Superior temporal gyrus (tissue), 1 donor: ENCODE data around the gene DEFB124.

ENCODE experiments used
- DNase-seq: peaks from one replicate; pipeline ENCODE4 v3.0.0-alpha.2; 2016; ENCODE audit errors: extremely low spot score

The DEFB124 gene

DNA sequence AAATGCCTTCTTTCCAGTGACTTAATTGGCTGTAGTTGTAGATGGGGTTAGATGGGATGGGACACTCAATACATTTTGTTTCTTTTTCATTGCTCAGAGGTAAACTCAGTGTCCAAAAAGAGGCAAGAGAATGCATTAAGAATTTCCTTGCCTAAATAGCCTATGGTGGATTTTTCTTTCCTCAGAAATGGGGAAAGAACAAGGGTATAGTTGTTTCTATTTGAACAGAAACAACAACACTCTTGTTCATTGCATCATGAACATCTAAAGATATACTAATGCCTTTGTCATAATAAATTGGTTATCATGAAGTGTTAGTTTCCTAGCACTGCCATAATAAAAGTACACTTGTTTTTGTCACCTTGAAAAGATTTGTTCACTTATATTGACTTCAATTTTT lies 49.1 kb downstream of the DEFB124 start:
- DNase-seq: no peak

DNA sequence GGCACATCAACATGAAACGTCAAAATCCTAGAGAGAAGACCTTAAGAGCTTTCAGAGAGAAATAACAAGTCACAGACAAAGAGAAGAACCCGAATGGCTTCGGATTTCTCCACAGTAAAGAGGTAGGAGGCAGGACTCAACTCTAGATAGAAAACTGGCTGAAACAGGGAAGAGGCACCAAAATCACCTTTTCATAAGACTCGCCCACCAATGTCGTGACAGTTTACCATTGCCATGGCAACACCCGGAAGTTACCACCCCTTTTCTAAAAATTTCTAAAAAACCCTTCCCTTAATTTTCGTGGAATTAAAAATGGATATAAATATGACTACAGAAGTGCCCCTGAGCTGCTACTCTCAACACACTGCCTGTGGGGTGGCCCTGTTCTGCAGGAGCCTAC lies 56.6 kb downstream of the DEFB124 start:
- no peak for DNase-seq

DNA sequence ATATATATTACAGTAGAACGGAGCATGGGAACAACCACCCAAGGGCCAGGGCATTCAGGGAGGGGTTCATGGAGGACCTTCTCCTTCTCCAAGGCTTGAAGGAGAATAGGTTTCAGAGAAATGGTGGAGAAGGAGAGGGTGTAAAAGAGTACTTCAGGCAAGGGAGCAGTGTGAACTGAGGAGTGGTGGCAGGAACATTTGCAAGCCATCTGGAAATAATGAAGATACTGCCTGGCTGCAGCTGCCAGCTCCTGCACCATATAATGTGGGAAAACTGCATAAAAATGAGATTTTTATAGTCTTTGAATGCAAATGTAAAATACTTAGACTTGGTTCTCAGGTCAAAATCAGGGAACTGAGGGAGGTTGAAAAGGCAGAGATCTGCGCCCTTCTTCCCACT lies 59.3 kb downstream of the DEFB124 start:
- DNase-seq: no peak
